IMR-90 (cell line): ENCODE measurements around the gene SLC46A1. TPM values are rescaled to one million over a fixed set of nuclear protein-coding genes. Genes with fewer than 3 reads are reported as not detected.

Experiments
- ATAC-seq: fragments of 200-7000 bp; cut with Tn5 transposase; 2 replicates; pipeline ENCODE4 v1.9.1; 2020; ENCODE audit warnings: low read depth, mild to moderate bottlenecking, moderate library complexity
- BruUV-seq: library from RNA; stranded (reverse); fragments of 400-500 nt; replicated peaks from 2 replicates; lab custom pipeline; 2021; lab: Mats Ljungman, UMichigan
- CTCF ChIA-PET: fragments of 300-600 bp; formaldehyde crosslinking; extraction: SDS; loops from one replicate; lab custom pipeline; 2021; ENCODE audit warnings: antibody characterized with exemption; lab: Yijun Ruan, JAX
- POLR2A ChIA-PET: fragments of 300-600 bp; sonication (Branson Sonifier 250); formaldehyde crosslinking; loops from one replicate; lab custom pipeline; 2022; ENCODE audit warnings: antibody characterized with exemption; ENCODE audit not compliant: unreplicated experiment; lab: Charles Lee
- DNase-seq: peaks from one replicate; pipeline ENCODE4 v3.0.0; 2013
- H2AFZ ChIP-seq: replicated peaks from 2 replicates; pipeline ENCODE3; 2013; ENCODE audit warnings: low read length, mild to moderate bottlenecking; ENCODE audit not compliant: poor library complexity
- H2AK5ac ChIP-seq: 2 replicates; pipeline ENCODE4 v1.6.1; 2013; ENCODE audit warnings: low read depth, low read length, inconsistent platforms
- H2AK9ac ChIP-seq: replicated peaks from 2 replicates; pipeline ENCODE3; 2013; ENCODE audit warnings: mild to moderate bottlenecking, low read depth, low read length, moderate library complexity; ENCODE audit not compliant: poor library complexity
- H2BK120ac ChIP-seq: 2 replicates; pipeline ENCODE4 v1.6.1; 2013; ENCODE audit warnings: low read depth, low read length, inconsistent platforms
- H2BK15ac ChIP-seq: 3 replicates; pipeline ENCODE4 v1.6.1; 2013; ENCODE audit warnings: low read depth, low read length, inconsistent platforms
- H2BK20ac ChIP-seq: 2 replicates; pipeline ENCODE4 v1.6.1; 2013; ENCODE audit warnings: low read depth, mild to moderate bottlenecking, inconsistent platforms, low read length, moderate library complexity
- H2BK5ac ChIP-seq: 2 replicates; pipeline ENCODE4 v1.6.1; 2013; ENCODE audit warnings: mild to moderate bottlenecking, low read depth, low read length, inconsistent platforms; ENCODE audit not compliant: poor library complexity, severe bottlenecking
- H3K14ac ChIP-seq: replicated peaks from 2 replicates; pipeline ENCODE4 v1.6.1; 2013; ENCODE audit warnings: low read depth, low read length, inconsistent platforms
- H3K18ac ChIP-seq: 2 replicates; pipeline ENCODE4 v1.6.1; 2013; ENCODE audit warnings: low read depth, low read length, control low read depth
- H3K23ac ChIP-seq: 2 replicates; pipeline ENCODE4 v1.6.1; 2013; ENCODE audit warnings: low read depth, low read length, inconsistent platforms
- H3K27ac ChIP-seq: 2 replicates; pipeline ENCODE4 v1.5.1; 2013; ENCODE audit warnings: mild to moderate bottlenecking, control low read depth, low read length; ENCODE audit not compliant: insufficient read depth
- H3K27me3 ChIP-seq: 2 replicates; pipeline ENCODE4 v1.6.1; 2013; ENCODE audit warnings: low read length; ENCODE audit not compliant: control insufficient read depth, insufficient read depth
- H3K36me3 ChIP-seq: 2 replicates; pipeline ENCODE4 v1.6.1; 2013; ENCODE audit warnings: low read length, mixed read lengths; ENCODE audit not compliant: control insufficient read depth, insufficient read depth
- H3K4ac ChIP-seq: 2 replicates; pipeline ENCODE4 v1.6.1; 2013; ENCODE audit warnings: low read depth, low read length, inconsistent platforms
- H3K4me1 ChIP-seq: 2 replicates; pipeline ENCODE4 v1.6.1; 2013; ENCODE audit warnings: low read length, mixed read lengths; ENCODE audit not compliant: control insufficient read depth, insufficient read depth
- H3K4me2 ChIP-seq: 2 replicates; pipeline ENCODE4 v1.6.1; 2013; ENCODE audit warnings: low read depth, mild to moderate bottlenecking, control low read depth, low read length, moderate library complexity
- H3K4me3 ChIP-seq: 2 replicates; pipeline ENCODE4 v1.5.1; 2013; ENCODE audit warnings: low read depth, mild to moderate bottlenecking, control low read depth, low read length, moderate library complexity; ENCODE audit not compliant: insufficient read depth
- H3K56ac ChIP-seq: 2 replicates; pipeline ENCODE4 v1.6.1; 2013; ENCODE audit warnings: low read length, inconsistent platforms; ENCODE audit not compliant: insufficient read depth; ENCODE audit errors: extremely low read depth
- H3K79me1 ChIP-seq, 2 experiments: 2 replicates each; pipeline ENCODE4 v1.6.1; 2013; ENCODE audit warnings: low read length in 2 of 2, inconsistent platforms in 1 of 2, low read depth in 1 of 2
- H3K9ac ChIP-seq: 2 replicates; pipeline ENCODE4 v1.6.1; 2013; ENCODE audit warnings: low read depth, low read length, control low read depth
- H3K9me1 ChIP-seq: 2 replicates; pipeline ENCODE4 v1.6.1; 2013; ENCODE audit warnings: low read length, inconsistent platforms; ENCODE audit not compliant: insufficient read depth
- H3K9me3 ChIP-seq: 2 replicates; pipeline ENCODE4 v1.6.1; 2013; ENCODE audit warnings: low read length; ENCODE audit not compliant: control insufficient read depth, insufficient read depth
- H4K20me1 ChIP-seq: 2 replicates; pipeline ENCODE4 v1.6.1; 2013; ENCODE audit warnings: low read length, inconsistent platforms; ENCODE audit not compliant: insufficient read depth
- H4K5ac ChIP-seq: 2 replicates; pipeline ENCODE4 v1.6.1; 2013; ENCODE audit warnings: mild to moderate bottlenecking, low read depth, low read length, control low read depth
- H4K8ac ChIP-seq, 2 experiments: 2 replicates each; pipeline ENCODE4 v1.6.1; 2013; ENCODE audit warnings: low read depth in 2 of 2, low read length in 2 of 2, control low read depth in 1 of 2, inconsistent platforms in 1 of 2
- H4K91ac ChIP-seq: 2 replicates; pipeline ENCODE4 v1.6.1; 2013; ENCODE audit warnings: low read depth, low read length, inconsistent platforms; ENCODE audit not compliant: insufficient read depth
- MAFK ChIP-seq: IDR thresholded peaks from 2 replicates; pipeline ENCODE4 v1.6.1; 2012; ENCODE audit warnings: low read depth, low read length, improper control_type of control experiment
- MAZ ChIP-seq: IDR thresholded peaks from 2 replicates; pipeline ENCODE4 v1.6.1; 2012; ENCODE audit warnings: low read depth, mild to moderate bottlenecking, low read length, improper control_type of control experiment, moderate library complexity, borderline replicate concordance
- POLR2A ChIP-seq: IDR thresholded peaks from 2 replicates; pipeline ENCODE4 v1.6.1; 2012; ENCODE audit warnings: mild to moderate bottlenecking, low read depth, low read length
- RAD21 ChIP-seq: IDR thresholded peaks from 2 replicates; pipeline ENCODE4 v1.6.1; 2012; ENCODE audit warnings: low read length, improper control_type of control experiment
- RCOR1 ChIP-seq: IDR thresholded peaks from 2 replicates; pipeline ENCODE4 v1.6.1; 2012; ENCODE audit warnings: mild to moderate bottlenecking, low read length, improper control_type of control experiment; ENCODE audit not compliant: insufficient replicate concordance
- RFX5 ChIP-seq: IDR thresholded peaks from 2 replicates; pipeline ENCODE4 v1.8.0; 2012; ENCODE audit warnings: low read depth, mild to moderate bottlenecking, low read length, moderate library complexity
- SMC3 ChIP-seq: fragments of 150-350 bp; IDR thresholded peaks from 2 replicates; pipeline ENCODE4 v1.6.1; 2016; ENCODE audit warnings: low read depth, mild to moderate bottlenecking, antibody characterized with exemption, low read length, moderate library complexity
- WGBS, 2 experiments: methylation state at CpG; one replicate each; pipeline versions ENCODE4 v1.1.5 to v1.1.7; 2013; ENCODE audit warnings: missing lambda C conversion rate in 2 of 2; ENCODE audit not compliant: insufficient read length in 1 of 2; ENCODE audit errors: extremely low coverage in 2 of 2; 5-methylcytosine and 5-hydroxymethylcytosine counted together
- dilution Hi-C: fragments of 300-500 bp; cut with HindIII; formaldehyde crosslinking; loops from one replicate; pipeline ENCODE4 v1.14.3; 2018; ENCODE audit warnings: low sequenced_read_pairs; ENCODE audit not compliant: unreplicated experiment
- in situ Hi-C: fragments of 300-500 bp; cut with MboI; formaldehyde crosslinking; loops from 3 replicates; pipeline ENCODE4 v1.14.3; 2019; ENCODE audit warnings: low sequenced_read_pairs, inconsistent platforms, mixed read lengths
- intact Hi-C: fragments of 100-400 bp; cut with micrococcal nuclease; formaldehyde crosslinking; loops from 2 replicates; pipeline ENCODE4 v1.10.0; 2022
- polyA plus RNA-seq, 3 experiments: library from polyadenylated mRNA; depleted of rRNA; stranded (reverse); fragments of >200 nt; gene quantifications; 2 replicates each; pipeline ENCODE4 v1.2.3, GENCODE V29; 2012; ENCODE audit warnings: low replicate concordance in 1 of 3
- total RNA-seq: library from RNA; depleted of rRNA; stranded (reverse); fragments of >200 nt; gene quantifications from 2 replicates; pipeline ENCODE4 v1.2.3, GENCODE V29; 2012
- TF ChIP-seq, protein P1 (sequence below): fragments of 150-350 bp; IDR thresholded peaks from 2 replicates; pipeline ENCODE4 v1.6.1; 2017; ENCODE audit warnings: mild to moderate bottlenecking, antibody characterized with exemption, low read length, low read depth

The SLC46A1 gene
- total and polyA plus RNA-seq, 2 of the 4 experiments (the other 2 are of a cell fraction) = 2.7 to 3.9 TPM

DNA sequence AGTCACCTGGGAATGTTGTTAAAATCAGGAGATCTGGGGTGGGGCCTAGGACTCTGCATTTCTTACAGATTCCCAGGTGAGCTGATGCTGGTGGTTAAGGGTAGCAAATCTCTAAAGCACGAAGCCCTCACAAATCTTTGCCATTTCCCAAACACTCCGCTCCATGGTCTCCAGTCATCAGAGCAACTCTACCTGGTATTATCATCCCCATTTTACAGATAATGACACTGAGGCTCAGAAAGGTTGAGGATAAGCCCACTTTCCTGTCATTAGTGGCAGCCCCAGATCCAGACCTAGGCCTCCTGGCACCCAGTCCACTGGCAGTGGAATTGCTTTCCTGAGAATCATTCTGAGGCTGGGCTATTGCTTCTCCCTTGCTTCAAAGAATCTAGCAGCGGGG lies 8.7 kb downstream of the SLC46A1 start:
- intact Hi-C loops (no loop called here), dilution Hi-C loops (no loop called here), in situ Hi-C loops (no loop called here)
- Histone ChIP-seq H3K4me3 (no peak overlapping the region), H3K56ac (no peak overlapping the region), H2BK20ac (no peak overlapping the region), H4K8ac (no peak overlapping the region), H2AFZ (no peak overlapping the region), H2AK9ac (no peak overlapping the region), H2BK15ac (no peak overlapping the region), H4K20me1 (no peaks in the 10 kb centered on the region), H3K23ac (no peak overlapping the region), H3K4ac (no peak overlapping the region), H2AK5ac (no peak overlapping the region), H3K27ac (no peak overlapping the region), H2BK5ac (no peak overlapping the region), H3K9me3 (no peaks in the 10 kb centered on the region), H3K36me3 (peaks cover 28% of the 10 kb centered on the region), H3K18ac (no peak overlapping the region), H4K91ac (no peak overlapping the region), H3K4me1 (peaks cover 9% of the 10 kb centered on the region), H3K9ac (no peak overlapping the region), H3K14ac (no peak overlapping the region), H2BK120ac (no peak overlapping the region), H4K5ac (no peak overlapping the region), H3K79me1 (no peaks in the 10 kb centered on the region), H3K4me2 (no peak overlapping the region), H3K9me1 (peaks cover 19% of the 10 kb centered on the region; the same call in 1 of the 2 replicates), H3K27me3 (no peaks in the 10 kb centered on the region)
- BruUV-seq = no TSS peak
- ChIA-PET POLR2A (no interaction called here), CTCF (no interaction called here)
- ATAC-seq (no peak), DNase-seq (no peak)
- TF ChIP-seq, protein P1, sequence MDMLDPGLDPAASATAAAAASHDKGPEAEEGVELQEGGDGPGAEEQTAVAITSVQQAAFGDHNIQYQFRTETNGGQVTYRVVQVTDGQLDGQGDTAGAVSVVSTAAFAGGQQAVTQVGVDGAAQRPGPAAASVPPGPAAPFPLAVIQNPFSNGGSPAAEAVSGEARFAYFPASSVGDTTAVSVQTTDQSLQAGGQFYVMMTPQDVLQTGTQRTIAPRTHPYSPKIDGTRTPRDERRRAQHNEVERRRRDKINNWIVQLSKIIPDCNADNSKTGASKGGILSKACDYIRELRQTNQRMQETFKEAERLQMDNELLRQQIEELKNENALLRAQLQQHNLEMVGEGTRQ = no peak
- TF ChIP-seq MAZ (no peak), MAFK (no peak), RFX5 (no peak), RCOR1 (no peak), RAD21 (no peak), SMC3 (no peak), POLR2A (no peak)
- no CpG with 5 or more reads among the region's 3 CpGs for WGBS, 2 experiments
